ENCODE results near the gene TRAF7.
"Not testable (repeated sequence)": the region's sequence is repeated elsewhere in the genome, so short reads cannot be mapped to it uniquely, and the experiment has no call there.

The TRAF7 gene

GRCh38 chr16:2135770-2136490 lies 19.7 kb upstream of the TRAF7 start, which contains the start of gene PKD1:
PKD1 (minus strand) TSS chr16:2135898; CDS start chr16:2135689, 209 bp downstream.
- peak; percentile 90 for DNase-seq
- in situ Hi-C loops (cut with HindIII; ENCODE audit: low pct_ligation_motif_present, low pct_unique_long_range_greater_than_20kb, low sequenced_read_pairs) = not testable (repeated sequence)

- no peak for DNase-seq
- in situ Hi-C loops (cut with HindIII; ENCODE audit: low pct_ligation_motif_present, low pct_unique_long_range_greater_than_20kb, low sequenced_read_pairs) = no loop called here
These were observed 12.4 kb upstream of the TRAF7 start for GRCh38 chr16:2142942-2143877.

GRCh38 chr16:2143878-2144485 lies 11.6 kb upstream of the TRAF7 start:
- in situ Hi-C loops (cut with HindIII; ENCODE audit: low pct_ligation_motif_present, low pct_unique_long_range_greater_than_20kb, low sequenced_read_pairs) = no loop called here
- no peak for DNase-seq

- in situ Hi-C loops (cut with HindIII; ENCODE audit: low pct_ligation_motif_present, low pct_unique_long_range_greater_than_20kb, low sequenced_read_pairs) = no loop called here
These were observed 9.7 kb upstream of the TRAF7 start for GRCh38 chr16:2145843-2146242.

GRCh38 chr16:2147378-2147777 lies 8.2 kb upstream of the TRAF7 start:
- no peak for DNase-seq
- in situ Hi-C loops (cut with HindIII; ENCODE audit: low pct_ligation_motif_present, low pct_unique_long_range_greater_than_20kb, low sequenced_read_pairs) = no loop called here

More at GRCh38 chr16:2145843-2146242, 9.7 kb upstream of the TRAF7 start:
- no peak for DNase-seq

GRCh38 chr16:2147981-2148671 lies 7.5 kb upstream of the TRAF7 start, which contains the start of gene RAB26:
RAB26 (plus strand) TSS chr16:2148625; CDS start chr16:2148784, 159 bp downstream.
- DNase-seq = peak; percentile 83
- in situ Hi-C loops (cut with HindIII; ENCODE audit: low pct_ligation_motif_present, low pct_unique_long_range_greater_than_20kb, low sequenced_read_pairs) = no loop called here

GRCh38 chr16:2148714-2149629 lies 6.6 kb upstream of the TRAF7 start:
- DNase-seq = peak; percentile 53
- in situ Hi-C loops (cut with HindIII; ENCODE audit: low pct_ligation_motif_present, low pct_unique_long_range_greater_than_20kb, low sequenced_read_pairs) = no loop called here

GRCh38 chr16:2149630-2150417 lies 5.8 kb upstream of the TRAF7 start:
- peak; percentile 28 for DNase-seq
- in situ Hi-C loops (cut with HindIII; ENCODE audit: low pct_ligation_motif_present, low pct_unique_long_range_greater_than_20kb, low sequenced_read_pairs) = loop anchor here (25.0 kb wide), 1 partner anchor 312 kb away; the partner anchor contains the start of genes NTN3 and TEDC2

- peak; percentile 38 for DNase-seq
- in situ Hi-C loops (cut with HindIII; ENCODE audit: low pct_ligation_motif_present, low pct_unique_long_range_greater_than_20kb, low sequenced_read_pairs) = loop anchor here (25.0 kb wide), 1 partner anchor 312 kb away; the partner anchor contains the start of genes NTN3 and TEDC2
These were observed 5.0 kb upstream of the TRAF7 start for GRCh38 chr16:2150418-2151187.

- peak; percentile 15 for DNase-seq
- in situ Hi-C loops (cut with HindIII; ENCODE audit: low pct_ligation_motif_present, low pct_unique_long_range_greater_than_20kb, low sequenced_read_pairs) = loop anchor here (25.0 kb wide), 1 partner anchor 311 kb away; the partner anchor contains the start of genes NTN3 and TEDC2
These were observed 4.1 kb upstream of the TRAF7 start for GRCh38 chr16:2151188-2152091.

GRCh38 chr16:2152695-2153506 lies 2.7 kb upstream of the TRAF7 start:
- in situ Hi-C loops (cut with HindIII; ENCODE audit: low pct_ligation_motif_present, low pct_unique_long_range_greater_than_20kb, low sequenced_read_pairs) = loop anchor here (25.0 kb wide), 1 partner anchor 309 kb away; the partner anchor contains the start of genes NTN3 and TEDC2
- peak; percentile 21 for DNase-seq

- DNase-seq = peak; percentile 21
- in situ Hi-C loops (cut with HindIII; ENCODE audit: low pct_ligation_motif_present, low pct_unique_long_range_greater_than_20kb, low sequenced_read_pairs) = loop anchor here (25.0 kb wide), 1 partner anchor 308 kb away; the partner anchor contains the start of genes NTN3 and TEDC2
These were observed 970 bp upstream of the TRAF7 start for GRCh38 chr16:2154533-2155090.

- in situ Hi-C loops (cut with HindIII; ENCODE audit: low pct_ligation_motif_present, low pct_unique_long_range_greater_than_20kb, low sequenced_read_pairs) = loop anchor here (25.0 kb wide), 1 partner anchor 306 kb away; the partner anchor contains the start of genes NTN3 and TEDC2
- DNase-seq = peak; percentile 45
These were observed 631 bp downstream of the TRAF7 start for GRCh38 chr16:2155977-2156848.
